ENCODE measurements around the gene CAB39L.

The CAB39L gene

DNA sequence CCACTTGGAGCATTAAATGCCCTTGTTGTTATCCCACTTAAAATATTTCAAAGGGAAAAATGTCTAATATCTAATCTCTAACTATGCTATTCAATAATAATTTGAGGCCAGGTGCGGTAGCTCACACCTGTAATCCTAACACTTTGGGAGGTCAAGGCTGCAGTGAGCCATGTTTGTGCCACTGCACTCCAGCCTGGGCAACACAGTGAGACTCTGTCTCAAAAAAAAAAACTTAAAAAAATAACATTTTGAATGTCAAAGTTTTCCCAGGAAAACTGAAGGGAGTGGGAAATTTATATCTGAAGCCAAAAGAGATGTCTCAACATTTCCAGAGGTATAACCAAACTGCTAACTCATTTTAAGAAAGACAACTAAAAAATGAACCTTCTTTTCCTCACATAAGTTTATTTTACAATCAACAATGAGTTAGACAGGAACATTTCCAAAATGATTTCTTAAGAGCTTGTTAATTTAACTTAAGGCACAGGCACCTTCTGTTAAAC lies 47.9 kb downstream of the CAB39L start:
- no peak for DNase-seq

DNA sequence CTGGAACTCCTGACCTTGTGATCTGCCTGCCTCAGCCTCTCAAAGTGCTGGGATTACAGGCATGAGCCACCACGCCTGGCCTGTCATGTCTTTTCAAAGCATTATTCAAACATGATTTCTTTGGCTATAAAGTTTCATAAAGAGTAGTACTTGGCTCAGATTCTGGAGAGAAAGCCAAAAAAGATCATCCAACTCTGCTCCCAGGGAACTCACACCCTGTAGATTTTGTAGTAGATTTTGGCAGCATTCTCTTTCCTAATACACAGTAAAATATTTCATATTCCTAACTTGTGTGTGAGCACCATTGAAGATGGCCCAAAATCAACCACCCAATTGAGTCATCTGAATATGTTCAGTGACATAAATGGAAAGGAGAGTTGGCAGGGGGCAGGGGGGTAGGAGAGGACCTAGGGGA lies 48.4 kb downstream of the CAB39L start:
- no peak for DNase-seq

DNA sequence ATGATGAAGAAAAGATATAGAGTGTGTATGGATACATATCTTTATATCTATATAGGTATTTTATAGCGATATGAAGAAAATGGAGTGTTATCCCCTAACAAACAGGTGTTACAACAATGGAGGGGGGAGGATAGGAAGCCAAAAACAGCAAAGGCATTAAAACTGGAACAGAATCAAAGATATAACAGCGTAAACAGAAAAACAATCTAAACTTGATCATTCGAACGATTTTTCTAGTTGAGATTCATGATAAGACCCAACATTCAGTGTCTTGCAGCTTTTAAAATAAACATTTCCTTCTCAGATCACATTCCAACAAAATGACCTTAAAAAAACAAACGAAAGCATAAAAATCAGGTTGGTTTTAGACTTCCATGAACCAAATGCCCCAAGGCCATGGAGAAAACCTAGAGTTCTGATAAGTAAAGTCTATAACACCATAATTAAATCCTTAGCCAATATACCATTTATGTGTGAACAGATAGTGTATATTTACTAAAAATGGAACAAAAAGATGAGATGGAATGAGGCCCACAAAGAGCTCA lies 55.7 kb downstream of the CAB39L start:
- DNase-seq = no peak

DNA sequence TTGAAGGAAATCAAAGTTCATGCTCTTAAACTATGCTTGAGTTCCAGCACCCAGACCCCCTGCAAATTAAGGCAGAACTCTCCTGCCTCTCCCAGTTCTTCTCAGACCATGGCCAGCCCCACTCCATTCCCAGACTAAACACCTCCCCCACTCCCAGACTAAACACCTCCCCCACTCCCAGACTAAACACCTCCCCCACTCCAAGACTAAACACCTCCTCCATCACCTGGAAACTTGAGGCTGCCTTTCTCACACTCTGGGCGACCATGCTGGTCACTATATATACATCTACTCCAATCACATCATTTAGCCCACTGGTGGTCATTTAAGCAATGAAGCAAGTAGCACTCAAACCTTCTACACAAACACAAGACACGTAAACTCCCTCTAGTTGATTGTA lies 57.2 kb downstream of the CAB39L start:
- no peak for DNase-seq

DNA sequence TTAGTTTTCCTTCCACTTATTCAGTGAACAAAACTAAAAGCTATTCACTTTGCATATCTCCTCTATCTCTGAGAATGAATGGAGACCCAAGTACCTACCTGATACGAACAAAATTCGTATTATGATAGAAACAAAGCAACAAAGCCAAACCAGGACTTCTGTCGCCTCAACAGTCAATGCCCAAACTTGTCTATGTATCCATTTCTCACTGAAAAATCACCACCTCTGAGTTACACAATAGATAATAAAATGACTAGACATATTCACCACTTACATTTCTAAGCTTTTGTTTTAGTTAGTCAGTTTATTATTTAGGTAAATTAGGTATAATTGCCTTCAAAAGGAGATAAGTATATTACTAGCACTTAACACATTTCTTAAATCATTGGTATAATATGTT lies 67.7 kb downstream of the CAB39L start:
- DNase-seq = no peak

DNA sequence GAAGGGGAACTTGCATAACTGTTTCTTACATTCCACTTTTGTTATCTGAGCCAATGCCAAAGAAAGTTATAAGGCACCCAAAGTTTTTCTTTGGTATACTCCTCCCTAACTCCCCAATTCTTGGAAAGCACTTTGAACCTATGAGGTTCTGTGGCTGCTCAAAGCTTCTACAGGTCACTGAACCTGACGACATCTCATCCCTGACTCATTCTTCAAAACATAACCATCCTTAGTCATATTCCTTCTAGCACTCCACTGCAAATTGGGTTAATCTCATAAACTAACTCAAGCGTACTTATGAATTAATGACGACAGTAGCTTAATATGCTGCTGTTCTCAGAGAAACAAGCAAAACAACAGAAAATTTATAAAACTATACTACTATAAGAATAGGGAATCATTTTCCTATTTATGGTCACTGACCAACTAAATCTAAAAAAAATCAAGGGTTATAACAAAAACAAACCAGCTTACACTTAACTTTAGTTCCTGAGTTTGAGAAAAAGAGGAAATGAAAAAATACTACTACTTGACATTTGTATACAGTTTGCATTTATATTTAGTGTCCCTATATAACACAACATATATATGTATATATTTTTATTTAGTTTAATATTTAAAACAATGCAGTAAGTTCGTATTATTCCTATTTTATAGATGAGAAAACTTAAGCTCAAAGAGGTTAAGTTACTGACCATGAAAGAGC lies 69.1 kb downstream of the CAB39L start:
- no peak for DNase-seq

DNA sequence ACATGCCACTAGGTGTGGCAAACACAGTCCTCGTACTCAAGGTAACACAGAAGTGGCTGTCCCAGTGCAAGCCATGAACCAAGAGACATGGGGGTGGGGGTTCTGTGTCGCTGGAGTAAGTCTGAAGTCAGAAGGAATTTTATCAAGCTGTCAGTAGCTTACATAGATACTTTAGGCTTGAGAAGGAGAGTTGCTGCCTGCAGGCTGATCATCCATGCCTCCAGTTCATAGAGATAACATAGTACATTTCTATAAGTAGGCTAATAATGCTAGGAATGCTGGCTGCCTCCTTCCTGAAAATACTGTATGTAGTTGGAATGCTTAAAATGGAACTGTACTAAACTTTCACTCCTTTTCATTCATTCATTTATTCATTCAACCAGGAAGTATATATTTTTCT lies 70.1 kb downstream of the CAB39L start:
- no peak for DNase-seq

DNA sequence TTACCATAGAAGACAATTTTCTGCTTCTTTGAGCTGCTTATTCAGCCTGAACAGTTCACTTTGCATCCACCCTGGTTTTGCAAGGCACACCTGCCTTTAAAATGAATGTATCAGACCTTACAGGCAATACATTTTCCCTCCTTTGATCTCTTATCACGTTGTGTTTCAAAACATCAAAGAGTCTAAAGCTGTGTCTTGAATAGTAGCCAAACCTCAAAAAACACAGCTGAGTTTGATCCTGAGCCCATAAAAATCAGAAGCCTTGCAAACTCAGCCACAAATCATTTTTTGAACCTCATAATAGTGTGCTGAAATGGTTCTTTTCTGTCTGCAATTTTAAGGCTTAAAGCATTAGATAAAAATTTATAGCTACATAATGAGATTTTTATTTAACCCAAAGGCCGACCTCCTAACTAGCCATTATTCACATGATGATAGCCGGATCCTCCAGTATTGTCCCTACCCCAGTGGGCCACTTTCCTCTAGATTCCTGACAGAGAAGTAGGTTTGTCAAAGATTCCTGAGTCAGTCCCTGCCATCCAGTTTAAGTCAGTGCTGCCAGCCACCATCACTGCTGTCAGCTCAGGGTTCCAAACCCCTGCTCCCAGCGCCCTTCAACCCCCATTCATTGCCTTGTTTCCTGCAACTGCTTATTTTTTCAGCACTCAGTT lies 71.8 kb downstream of the CAB39L start:
- DNase-seq = no peak

DNA sequence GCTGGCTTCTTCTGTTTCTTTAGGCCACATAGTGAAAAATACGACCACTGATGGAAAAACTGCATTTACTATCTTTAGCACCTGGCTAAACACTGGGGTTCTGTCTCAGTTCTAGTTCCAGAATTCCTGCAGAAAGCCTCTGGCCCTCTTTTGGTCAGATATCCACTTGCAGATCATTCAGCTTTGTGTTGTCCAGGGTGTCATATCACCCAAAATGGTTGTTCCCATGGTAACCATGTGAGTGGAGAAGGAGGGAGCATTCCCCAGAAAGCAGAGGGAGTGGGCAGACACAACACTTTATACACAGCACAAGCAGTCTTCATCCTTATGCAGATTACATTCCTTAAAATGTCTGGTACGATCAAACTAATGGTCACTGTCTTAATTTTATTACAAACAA lies 73.5 kb downstream of the CAB39L start:
- no peak for DNase-seq

DNA sequence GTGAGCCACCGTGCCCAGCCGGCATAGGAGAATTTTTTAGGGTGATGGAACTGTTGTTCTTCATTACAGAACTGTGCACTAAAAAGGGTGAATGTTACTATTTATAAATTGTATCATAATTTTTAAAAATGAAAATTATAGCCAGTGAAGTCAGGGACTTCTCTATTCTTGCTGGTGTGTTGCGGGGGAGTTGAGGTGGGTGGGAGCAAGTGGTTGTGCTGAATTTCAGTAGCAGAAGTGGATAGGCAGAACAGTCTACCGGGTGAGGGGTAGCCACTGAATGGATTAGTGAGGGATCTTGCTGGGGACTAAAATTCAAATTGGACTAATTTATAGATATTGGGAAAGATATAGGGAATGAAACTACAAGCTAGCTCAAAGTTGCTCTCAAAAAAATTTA lies 74.0 kb downstream of the CAB39L start:
- DNase-seq = no peak

DNA sequence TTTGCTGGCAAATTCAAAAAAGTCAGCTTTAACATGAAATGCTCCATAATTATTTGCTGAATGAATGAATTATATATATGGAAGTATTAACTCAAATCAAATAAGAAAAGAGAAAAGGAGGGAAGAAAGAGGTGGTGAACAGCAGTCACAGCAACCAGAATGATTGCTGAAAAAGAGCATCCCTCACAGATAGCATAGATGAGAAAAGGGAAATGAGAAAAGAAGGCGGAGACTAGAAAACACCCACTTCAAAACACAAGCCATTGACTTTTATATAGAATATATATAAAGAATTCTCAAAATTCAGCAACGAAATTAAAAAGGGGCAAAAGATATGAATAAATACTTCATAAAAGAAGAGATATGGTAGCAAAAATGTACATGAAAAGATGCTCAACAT lies 75.2 kb downstream of the CAB39L start:
- no peak for DNase-seq

DNA sequence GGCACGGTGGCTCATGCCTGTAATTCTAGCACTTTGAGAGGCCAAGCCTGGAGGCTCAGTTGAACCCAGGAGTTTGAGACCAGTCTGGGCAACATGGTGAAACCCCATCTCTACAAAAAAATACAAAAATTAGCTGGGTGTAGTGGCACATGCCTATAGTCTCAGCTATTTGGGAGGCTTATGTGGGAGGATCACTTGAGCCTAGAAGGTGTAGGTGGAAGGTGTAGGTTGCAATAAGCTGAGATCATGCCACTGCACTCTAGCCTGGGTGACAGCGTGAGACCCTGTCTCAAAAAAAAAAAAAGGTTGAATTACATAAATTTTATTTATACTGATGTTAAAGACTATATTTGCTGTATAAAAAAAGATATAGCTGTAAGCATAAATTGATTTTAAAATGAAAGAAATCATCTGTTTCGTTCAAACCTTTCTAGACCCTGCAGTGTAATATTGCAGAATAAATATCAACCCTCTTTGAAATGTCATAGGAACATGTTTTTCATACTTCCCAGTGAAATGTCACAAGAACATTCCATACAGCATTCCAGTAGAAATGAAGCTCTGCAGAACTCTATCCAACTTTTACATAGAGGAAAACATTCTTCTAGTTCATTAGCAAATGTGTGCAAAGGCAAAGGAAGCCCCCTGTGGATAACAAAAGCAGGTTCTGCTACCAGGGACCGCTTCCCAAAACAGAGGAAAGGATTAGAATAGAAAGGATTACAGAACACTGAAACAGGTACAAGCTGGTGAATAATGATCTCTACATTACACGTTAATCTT lies 76.0 kb downstream of the CAB39L start:
- no peak for DNase-seq

DNA sequence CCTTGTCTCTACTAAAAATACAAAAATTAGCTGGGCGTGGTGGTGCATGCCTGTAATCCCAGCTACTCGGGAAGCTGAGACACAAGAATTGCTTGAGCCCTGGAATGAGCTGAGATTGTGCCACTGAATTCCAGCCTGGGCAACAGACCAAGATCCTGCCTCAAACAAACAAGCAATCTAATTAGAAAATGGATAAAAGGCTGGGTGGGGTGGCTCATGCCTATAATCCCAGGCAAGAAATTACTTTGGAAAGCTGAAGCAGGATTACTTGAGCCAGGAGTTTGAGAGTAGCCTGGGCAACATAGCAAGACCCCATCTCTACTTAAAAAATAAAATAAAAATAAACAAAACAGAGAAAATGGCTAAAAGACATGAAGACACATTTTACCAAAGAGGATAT lies 77.0 kb downstream of the CAB39L start:
- no peak for DNase-seq

DNA sequence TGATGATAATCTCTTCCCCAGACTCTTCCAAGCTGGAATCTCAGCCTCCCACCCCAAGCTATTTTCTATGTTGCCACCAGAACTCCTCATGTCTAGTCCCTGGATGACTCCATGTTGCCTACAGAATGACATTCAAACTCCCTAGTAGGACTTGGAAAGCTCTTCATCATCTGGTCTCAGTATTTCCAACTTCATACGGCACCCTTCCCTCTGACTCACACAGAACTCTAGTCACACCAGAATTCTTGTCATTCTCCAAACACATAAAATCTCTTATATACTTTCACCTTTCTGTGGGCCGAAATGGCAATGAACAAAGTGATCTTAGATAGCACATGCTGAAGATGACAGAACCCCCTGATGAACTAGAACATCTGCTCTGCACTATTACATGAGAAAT lies 86.2 kb downstream of the CAB39L start:
- DNase-seq = no peak

DNA sequence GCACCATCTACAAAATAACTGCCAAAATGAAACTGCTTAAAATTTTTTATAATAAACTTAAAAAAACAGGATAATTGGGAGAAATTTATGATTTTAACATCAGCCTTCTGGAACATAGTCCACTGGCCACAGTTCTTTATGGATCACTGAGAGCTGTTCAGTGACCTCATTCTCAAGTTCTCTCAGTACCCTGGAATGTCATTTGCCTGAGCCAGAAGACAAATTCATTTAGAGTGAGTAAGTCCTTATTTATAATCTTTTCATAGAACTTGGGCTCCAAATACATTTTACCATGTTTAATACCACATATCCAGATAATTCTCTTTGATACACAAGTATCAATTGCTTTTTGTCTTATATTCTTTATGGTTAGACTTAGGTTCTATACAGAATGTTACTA lies 87.6 kb downstream of the CAB39L start:
- no peak for DNase-seq

DNA sequence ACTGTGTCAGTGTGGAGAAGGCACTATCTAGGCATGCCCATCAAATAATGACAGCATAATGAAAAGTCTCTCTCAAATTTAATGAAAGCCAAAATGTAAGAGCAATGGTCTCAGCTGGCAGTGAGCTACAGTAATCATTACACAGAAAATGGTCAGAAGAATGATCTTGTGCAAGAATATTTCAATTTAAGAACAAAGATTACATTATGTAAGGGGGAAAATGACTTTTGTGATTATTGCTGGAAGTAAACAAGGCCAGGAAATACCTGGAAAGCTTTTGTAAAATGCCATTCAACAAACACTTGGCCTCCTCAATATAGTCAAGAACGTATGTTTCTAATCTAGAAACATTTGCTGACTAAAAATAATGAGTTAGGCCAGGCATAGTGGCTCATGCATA lies 89.1 kb downstream of the CAB39L start:
- no peak for DNase-seq

DNA sequence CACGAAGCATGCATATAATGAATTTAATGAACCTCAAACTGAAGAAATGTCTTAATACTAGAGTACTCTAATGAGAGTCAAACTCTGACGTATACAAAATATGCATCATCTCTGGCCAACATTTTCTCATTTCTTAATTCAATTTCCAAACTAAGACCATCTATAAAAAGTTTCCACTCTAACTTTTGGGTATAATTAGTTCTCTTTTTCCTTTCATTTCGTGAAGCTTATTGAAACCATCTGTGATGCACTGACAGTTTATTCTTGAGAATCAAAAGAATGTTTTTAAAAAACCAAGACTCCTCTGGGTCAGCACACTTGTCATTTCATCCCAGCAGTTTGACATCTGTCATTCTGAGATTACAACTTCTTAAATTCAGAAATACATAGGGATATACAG lies 90.0 kb downstream of the CAB39L start:
- no peak for DNase-seq

DNA sequence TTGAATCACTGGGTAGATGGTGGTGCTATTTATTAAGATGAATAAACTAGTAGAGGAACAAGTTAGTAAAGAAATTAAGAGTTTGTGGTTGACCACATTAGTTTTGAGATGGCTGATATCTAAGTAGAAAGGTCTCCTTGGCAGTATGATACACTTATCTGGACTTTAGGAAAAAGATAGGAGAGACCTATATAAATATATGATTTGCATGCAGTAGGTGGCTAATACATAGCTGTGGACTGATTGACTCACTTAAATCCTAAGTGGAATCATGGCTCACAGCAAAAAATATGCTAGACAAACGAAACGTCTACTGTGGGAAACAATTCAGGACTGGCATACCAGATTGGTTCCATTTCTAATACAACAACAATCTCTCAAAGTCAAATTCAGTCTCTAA lies 92.0 kb downstream of the CAB39L start:
- no peak for DNase-seq

DNA sequence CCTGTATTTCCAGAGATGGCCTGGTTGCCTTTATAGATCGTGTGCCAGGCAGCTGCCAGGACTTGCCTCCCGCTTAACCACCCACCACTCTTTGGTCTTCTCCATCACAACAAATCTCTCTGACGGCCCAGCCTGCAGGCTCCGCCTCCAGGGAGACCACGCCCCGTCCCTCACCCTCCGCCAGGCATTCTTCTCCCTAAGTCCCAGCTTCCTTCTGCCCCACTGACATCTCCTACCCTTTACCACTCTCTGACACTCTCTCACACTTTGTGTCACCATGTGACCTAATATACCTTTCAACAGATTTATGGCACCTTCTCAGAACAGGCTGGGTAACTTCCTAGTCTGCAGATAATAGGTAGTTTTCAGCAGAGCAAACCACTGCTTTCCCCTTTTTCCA lies 95.1 kb downstream of the CAB39L start:
- no peak for DNase-seq

DNA sequence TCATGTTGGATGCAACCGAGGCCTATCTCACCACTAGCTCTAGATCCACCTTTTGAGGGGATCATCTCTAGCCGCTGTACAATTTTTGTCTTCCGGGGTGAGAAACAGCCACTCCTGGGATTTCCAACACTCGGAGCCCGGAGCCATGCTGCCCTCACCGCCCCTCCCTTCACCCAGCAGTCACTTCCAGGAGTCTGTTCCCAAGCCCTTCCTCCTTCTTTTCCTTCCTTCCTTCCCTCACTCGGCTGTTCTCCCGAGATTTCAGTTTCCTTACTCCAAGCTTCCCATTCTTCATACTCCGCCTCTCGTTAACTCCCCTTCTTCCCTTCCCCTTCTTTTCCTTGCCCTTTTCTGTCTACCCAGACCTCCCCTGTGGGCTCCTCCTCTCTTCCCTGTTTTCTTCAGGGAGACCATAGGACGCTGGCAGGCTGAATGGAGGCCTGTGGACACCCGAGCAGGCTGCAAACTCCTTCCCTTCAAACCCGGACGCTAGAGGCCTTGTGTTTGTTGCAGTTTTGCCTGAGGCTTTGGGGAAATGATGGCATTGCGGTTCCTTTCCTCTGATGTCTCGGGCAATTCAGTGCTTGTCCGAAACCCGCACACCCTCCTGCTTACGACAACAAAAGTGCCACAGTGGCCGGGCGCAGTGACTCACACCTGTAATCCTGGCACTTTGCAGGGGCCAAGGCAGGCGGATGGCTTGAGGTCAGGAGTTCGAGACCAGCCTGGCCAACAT lies 96.0 kb downstream of the CAB39L start:
- no peak for DNase-seq

DNA sequence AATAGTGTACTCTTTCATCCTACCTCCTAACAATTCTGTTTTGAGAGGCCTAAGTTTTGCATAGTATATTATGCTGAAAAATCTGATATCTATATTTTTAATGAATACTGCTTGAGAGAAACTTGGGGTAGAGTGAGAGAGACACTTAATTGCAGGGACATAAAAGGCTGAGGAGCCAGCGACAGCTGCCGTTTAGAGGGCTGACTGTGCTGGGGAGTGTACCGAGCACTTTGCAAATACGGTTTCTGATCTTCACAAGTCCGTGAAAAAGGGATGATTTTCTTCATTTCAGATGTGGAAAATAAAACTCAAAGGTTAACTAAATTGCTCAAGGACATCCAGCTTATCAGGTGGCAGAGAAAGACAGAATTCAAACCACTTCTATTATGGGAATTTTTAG lies 97.4 kb downstream of the CAB39L start:
- DNase-seq = no peak

DNA sequence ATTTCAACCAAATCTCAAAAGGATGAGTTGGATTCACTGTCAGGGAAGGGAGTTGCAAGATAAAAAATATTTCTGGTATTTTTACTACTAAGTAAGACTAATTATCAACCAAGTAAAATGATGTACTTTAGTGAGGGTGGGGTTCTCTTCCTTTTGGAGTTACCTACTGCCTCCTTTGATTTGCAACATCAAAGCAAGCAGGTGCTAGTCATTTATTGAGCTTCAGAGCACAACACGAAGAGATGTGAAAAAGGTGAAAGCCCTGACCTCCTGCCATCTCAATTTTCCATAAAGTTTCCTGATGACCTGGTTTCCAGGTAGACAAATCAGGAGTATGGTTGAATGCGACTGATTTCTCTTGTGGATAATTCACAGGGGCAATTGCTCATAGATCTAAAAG lies 100.1 kb downstream of the CAB39L start:
- DNase-seq = no peak

DNA sequence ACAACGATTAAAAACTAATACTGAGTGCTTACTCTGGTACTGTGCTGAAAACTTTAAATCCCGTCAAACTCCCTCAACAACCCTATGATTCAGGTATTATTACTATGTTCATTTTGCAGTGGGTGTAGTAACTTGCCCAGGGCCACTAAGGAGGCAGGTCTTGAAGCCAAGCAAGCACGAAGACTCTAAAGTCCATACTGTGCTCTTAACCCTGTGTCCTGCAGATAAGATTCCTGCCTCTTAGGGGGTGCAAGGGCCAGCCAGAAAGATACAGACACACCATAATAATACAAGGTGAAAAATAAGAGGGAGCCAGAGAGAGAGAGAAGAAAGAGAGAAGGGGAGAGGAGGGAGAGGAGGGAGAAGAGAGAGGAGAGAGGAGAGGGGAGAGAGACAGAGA lies 100.6 kb downstream of the CAB39L start:
- DNase-seq = no peak
